ENCODE measurements around the gene SGCA.

- TF ChIP-seq MXI1 (conservative IDR thresholded peaks at IDR 0.05; ENCODE audit: poor library complexity, severe bottlenecking) (no peak), CTCF (IDR thresholded peaks at IDR 0.05; ENCODE audit: poor library complexity, severe bottlenecking) (no peak), TAF1 (IDR thresholded peaks at IDR 0.05; ENCODE audit: low read depth) (no peak)
Measured at GRCh38 chr17:50192144-50192617, 26.4 kb downstream of the SGCA start.
